Type B pancreatic cell (in vitro differentiated cells): ENCODE results near the gene TMEM11. TPM values are rescaled to one million over a fixed set of nuclear protein-coding genes. Genes with fewer than 3 reads are reported as not detected.

Experiments used
- DNase-seq: peaks from one replicate; pipeline ENCODE4 v3.0.0; 2021; ENCODE audit warnings: mixed read lengths; ENCODE audit not compliant: unreplicated experiment; ENCODE audit errors: extremely low spot score
- H3K27ac Mint-ChIP-seq: 2 replicates; pipeline ENCODE4 v1.8.0; 2021; ENCODE audit warnings: mild to moderate bottlenecking, mixed read lengths
- H3K27me3 Mint-ChIP-seq: 2 replicates; pipeline ENCODE4 v1.8.0; 2021; ENCODE audit warnings: mixed read lengths
- H3K36me3 Mint-ChIP-seq: 2 replicates; pipeline ENCODE4 v1.8.0; 2021; ENCODE audit warnings: mixed read lengths
- H3K4me1 Mint-ChIP-seq: one replicate; pipeline ENCODE4 v1.8.0; 2021; ENCODE audit warnings: mixed read lengths; ENCODE audit not compliant: unreplicated experiment
- H3K4me3 Mint-ChIP-seq: 2 replicates; pipeline ENCODE4 v1.8.0; 2021; ENCODE audit warnings: mild to moderate bottlenecking, mixed read lengths
- H3K9me3 Mint-ChIP-seq: 2 replicates; pipeline ENCODE4 v1.8.0; 2021; ENCODE audit warnings: mixed read lengths
- CTCF ChIP-seq: fragments of 200-600 bp; sonication (generic); conservative IDR thresholded peaks from 2 replicates; pipeline ENCODE4 v1.5.0; 2021; ENCODE audit warnings: antibody characterized with exemption, mild to moderate bottlenecking
- total RNA-seq: library from RNA; stranded (reverse); gene quantifications from 2 replicates; pipeline ENCODE4 v1.2.1, GENCODE V29; 2021; ENCODE audit warnings: low replicate concordance

Gene TMEM11
- total RNA-seq, 1 donor from 2014 or later, result 28.4 TPM

GRCh38 chr17:21202512-21202911 is 11.4 kb downstream of the TMEM11 start:
- no peak for TF ChIP-seq CTCF
- DNase-seq, result no peak
- peaks cover 25% of the 10 kb centered on the region for H3K4me1 Mint-ChIP-seq
- H3K4me3 Mint-ChIP-seq, result no peak overlapping the region
- H3K27me3 Mint-ChIP-seq, result no peaks in the 10 kb centered on the region
- H3K36me3 Mint-ChIP-seq, result peaks cover 19% of the 10 kb centered on the region
- H3K27ac Mint-ChIP-seq, result no peak overlapping the region
- no peaks in the 10 kb centered on the region for H3K9me3 Mint-ChIP-seq

- Mint-ChIP-seq H3K36me3 (peaks cover 19% of the 10 kb centered on the region), H3K4me1 (peaks cover 25% of the 10 kb centered on the region), H3K4me3 (no peak overlapping the region), H3K27me3 (no peaks in the 10 kb centered on the region), H3K9me3 (no peaks in the 10 kb centered on the region), H3K27ac (no peak overlapping the region)
- DNase-seq, result no peak
- no peak for TF ChIP-seq CTCF
Measured at GRCh38 chr17:21201874-21202273, 12.1 kb downstream of the TMEM11 start.

GRCh38 chr17:21201298-21201595 is 12.7 kb downstream of the TMEM11 start:
- Mint-ChIP-seq H3K4me3 (no peak overlapping the region), H3K4me1 (peaks cover 25% of the 10 kb centered on the region), H3K27me3 (no peaks in the 10 kb centered on the region), H3K27ac (no peak overlapping the region), H3K9me3 (no peaks in the 10 kb centered on the region), H3K36me3 (peaks cover 19% of the 10 kb centered on the region)
- TF ChIP-seq CTCF, result no peak
- DNase-seq, result no peak

GRCh38 chr17:21200590-21201297 is 13.2 kb downstream of the TMEM11 start:
- H3K36me3 Mint-ChIP-seq, result peaks cover 19% of the 10 kb centered on the region
- H3K27me3 Mint-ChIP-seq, result no peaks in the 10 kb centered on the region
- TF ChIP-seq CTCF, result no peak
- DNase-seq, result no peak
- no peak overlapping the region for H3K27ac Mint-ChIP-seq
- no peaks in the 10 kb centered on the region for H3K9me3 Mint-ChIP-seq
- H3K4me1 Mint-ChIP-seq, result peaks cover 24% of the 10 kb centered on the region
- no peak overlapping the region for H3K4me3 Mint-ChIP-seq

GRCh38 chr17:21199856-21200255 is 14.1 kb downstream of the TMEM11 start:
- peaks cover 16% of the 10 kb centered on the region for H3K4me1 Mint-ChIP-seq
- H3K27ac Mint-ChIP-seq, result no peak overlapping the region
- TF ChIP-seq CTCF, result no peak
- no peak for DNase-seq
- H3K27me3 Mint-ChIP-seq, result no peaks in the 10 kb centered on the region
- H3K36me3 Mint-ChIP-seq, result peaks cover 20% of the 10 kb centered on the region
- no peaks in the 10 kb centered on the region for H3K9me3 Mint-ChIP-seq
- H3K4me3 Mint-ChIP-seq, result no peak overlapping the region

GRCh38 chr17:21199311-21199710 is 14.7 kb downstream of the TMEM11 start:
- Mint-ChIP-seq H3K27me3 (no peaks in the 10 kb centered on the region), H3K9me3 (no peaks in the 10 kb centered on the region), H3K36me3 (peaks cover 24% of the 10 kb centered on the region), H3K4me1 (peaks cover 16% of the 10 kb centered on the region), H3K27ac (no peak overlapping the region), H3K4me3 (no peak overlapping the region)
- TF ChIP-seq CTCF, result no peak
- DNase-seq, result no peak
